T-helper 2 cell treated with Interferon-gamma antibody and Interleukin-4, amounts not matched to agents 100 ng/mL and 5 ng/mL, for 36 hours (primary cell): ENCODE measurements around the gene SRGAP2B. TPM values are rescaled to one million over a fixed set of nuclear protein-coding genes. Genes with fewer than 3 reads are reported as not detected.
"Not testable (repeated sequence)": the region's sequence is repeated elsewhere in the genome, so short reads cannot be mapped to it uniquely, and the experiment has no call there.

Source experiments
- intact Hi-C: fragments of 100-400 bp; cut with micrococcal nuclease; formaldehyde crosslinking; loops from one replicate; pipeline ENCODE4 v1.15.1; 2023
- total RNA-seq: library from RNA; stranded (reverse); gene quantifications from 2 replicates; pipeline ENCODE4 v1.2.3, GENCODE V29; 2022

Gene SRGAP2B
- total RNA-seq, 1 donor from 2014 or later = 32.7 TPM

GRCh38 chr1:145082483-145083255, 12.5 kb downstream of the SRGAP2B start:
- intact Hi-C loops = not testable (repeated sequence)

DNA sequence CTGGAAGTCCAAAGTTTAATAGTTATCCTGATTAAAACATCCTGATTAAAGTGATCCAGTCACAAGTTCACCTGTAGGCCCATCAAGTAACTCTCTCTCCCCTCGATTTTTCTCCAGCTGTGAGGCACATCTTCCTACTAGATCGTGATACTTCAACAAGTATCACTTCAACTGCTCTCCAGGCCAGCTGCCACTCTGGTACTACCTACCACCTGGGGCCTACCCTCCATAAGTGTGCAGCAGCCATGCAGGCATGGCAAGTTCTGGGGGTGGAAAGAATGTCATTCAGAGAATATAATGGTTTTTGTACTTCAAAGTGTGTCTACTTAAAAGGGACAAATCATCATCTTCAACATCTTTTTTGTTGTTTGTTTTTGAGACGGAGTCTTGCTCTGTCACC, 14.9 kb downstream of the SRGAP2B start:
- intact Hi-C loops = not testable (repeated sequence)

- intact Hi-C loops = not testable (repeated sequence)
Measured at GRCh38 chr1:145079737-145080136, 15.4 kb downstream of the SRGAP2B start.

DNA sequence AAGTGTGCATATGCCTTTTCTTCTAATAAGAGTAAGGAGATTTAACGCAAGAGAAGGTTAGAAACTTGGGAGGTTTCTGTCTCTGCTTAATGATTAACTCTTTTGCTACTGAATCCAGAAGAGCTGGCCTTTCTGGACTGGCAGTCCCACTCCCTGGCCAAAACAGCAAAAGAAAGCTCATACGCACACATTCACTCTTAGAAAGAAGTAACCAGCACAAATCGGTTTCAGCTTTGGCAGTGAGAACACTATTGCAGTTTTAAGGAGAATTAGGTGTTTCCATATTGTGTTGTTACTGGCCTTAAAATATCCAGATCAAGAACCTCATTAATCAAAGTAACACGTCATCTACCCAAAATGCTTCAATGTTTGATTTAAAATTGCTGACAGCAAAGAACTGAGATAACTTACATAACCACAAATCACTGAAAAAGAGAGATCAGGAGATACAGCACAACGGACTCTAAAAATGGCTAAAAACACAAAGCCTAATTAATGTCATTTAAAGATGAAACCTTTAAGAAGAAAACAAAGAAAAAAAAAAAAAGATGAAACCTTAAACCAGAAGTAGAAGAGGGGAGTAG, 16.2 kb downstream of the SRGAP2B start:
- intact Hi-C loops = not testable (repeated sequence)

DNA sequence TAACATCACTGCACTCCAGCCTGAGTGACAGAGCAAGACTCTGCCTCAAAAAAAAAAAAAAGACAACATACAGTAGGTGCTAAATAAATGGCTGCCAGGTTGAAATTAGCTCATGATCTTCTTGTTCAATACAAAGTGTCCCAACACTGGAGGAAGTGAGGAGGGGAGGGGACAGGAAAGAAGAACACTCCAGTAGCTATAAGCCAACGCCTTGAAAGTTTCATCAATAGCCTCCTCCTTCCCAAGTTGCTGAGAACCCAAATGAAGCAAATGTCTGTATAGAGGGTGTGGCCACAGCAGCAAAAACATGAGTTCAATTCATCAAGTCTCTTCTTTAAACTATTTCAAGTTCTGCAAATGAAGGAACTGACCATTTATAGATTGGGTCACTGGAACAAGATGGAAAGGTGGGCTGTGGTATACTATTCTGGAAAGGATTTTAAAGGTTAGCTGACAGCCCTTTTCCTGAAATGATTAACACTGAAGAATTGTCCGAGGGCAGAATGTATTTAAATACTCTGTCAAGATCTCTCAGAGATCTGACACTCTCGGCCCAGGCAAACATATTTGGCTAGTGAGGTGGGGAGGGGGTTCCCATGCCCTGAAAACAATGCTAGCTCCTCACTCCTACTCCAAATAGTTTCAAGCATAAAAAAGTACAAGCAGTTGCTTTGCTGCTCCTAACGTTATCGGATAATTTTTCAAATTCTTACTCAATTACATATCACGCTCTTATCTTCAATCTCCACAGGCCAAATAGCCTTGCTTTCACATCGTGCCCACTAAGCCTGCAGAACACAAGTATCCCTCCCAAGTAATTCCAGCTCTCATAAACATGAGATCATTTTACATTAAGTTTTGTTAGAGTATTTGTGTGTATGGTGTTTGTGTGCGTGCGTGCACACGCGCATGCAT, 17.0 kb downstream of the SRGAP2B start:
- intact Hi-C loops = not testable (repeated sequence)

- intact Hi-C loops = not testable (repeated sequence)
Measured at GRCh38 chr1:145076877-145077276, 18.3 kb downstream of the SRGAP2B start.

- intact Hi-C loops = not testable (repeated sequence)
Measured at GRCh38 chr1:145074021-145074559, 21.0 kb downstream of the SRGAP2B start.

- intact Hi-C loops = not testable (repeated sequence)
Measured at GRCh38 chr1:145071569-145071968, 23.6 kb downstream of the SRGAP2B start.

DNA sequence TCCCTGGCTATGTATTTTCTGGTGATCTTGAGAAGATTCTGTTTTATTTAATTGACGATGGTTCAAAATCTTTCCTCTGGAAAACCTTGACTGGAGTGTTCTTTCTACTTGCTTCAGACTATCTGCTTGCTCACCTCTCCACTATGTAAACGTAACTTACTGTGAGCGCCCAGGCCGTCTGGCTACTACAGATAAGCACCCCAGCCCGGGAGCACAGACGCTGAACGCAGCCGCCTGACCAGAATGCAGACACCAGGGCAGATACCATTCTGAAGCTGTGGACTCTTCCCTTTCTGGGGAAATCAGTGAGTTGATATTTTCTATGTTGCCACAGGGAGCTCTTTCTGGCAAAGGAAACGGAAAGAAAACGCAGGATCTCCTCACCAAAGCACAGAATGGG, 28.6 kb downstream of the SRGAP2B start:
- intact Hi-C loops = not testable (repeated sequence)

- intact Hi-C loops = not testable (repeated sequence)
Measured at GRCh38 chr1:145065194-145065826, 29.8 kb downstream of the SRGAP2B start.

DNA sequence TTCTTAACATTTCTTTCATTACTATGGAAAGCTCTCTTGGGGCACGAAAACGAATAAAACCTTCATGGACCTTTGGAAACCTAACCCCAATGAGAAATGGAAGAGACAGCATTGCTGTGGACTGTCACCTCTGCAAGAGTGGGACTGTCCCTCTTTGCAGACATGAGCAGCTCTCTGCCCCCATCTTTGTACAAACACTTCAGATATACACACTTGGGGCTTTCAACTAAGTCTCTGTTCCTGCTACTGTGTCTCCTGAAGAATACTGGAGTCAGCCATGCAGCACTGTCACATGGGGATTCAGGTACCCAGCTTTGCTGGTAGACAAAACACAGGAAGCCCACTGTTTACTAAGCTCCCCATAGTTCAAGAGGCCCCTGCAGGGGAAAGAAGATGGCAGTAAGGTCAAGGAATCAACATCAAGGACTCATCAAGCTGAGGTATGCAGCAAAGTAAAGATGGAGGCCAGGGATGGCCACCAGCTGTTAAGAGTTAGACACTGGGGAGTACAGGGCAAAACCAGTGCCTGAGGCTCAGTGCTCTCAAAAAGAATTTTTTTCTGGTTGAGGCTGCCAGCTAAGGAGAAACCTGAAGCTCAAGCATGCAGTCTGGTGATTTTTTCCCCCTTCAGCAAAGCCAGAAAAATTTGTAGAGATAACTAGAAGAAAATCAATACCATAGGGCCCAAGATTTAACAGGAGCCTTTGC, 31.0 kb downstream of the SRGAP2B start:
- intact Hi-C loops = not testable (repeated sequence)

DNA sequence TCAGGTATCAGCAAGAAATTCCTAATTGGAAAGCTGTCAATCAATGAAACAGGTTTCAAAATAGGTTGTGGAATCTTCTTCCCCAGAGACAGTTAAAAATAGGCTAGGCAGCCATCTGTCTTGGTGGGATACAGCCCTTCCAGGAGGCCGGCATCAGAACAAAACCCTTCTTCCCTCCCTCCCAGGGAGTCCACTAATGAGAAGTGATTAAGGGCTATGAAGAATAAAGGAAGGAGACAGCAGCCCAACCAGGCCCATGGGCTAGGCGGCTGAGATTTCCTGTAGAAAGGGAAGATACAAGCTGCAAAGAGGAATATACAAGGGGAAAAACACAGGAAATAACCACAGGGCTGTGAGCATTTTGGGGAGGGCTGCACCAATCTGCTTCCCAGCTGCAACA, 31.8 kb downstream of the SRGAP2B start:
- intact Hi-C loops = not testable (repeated sequence)

DNA sequence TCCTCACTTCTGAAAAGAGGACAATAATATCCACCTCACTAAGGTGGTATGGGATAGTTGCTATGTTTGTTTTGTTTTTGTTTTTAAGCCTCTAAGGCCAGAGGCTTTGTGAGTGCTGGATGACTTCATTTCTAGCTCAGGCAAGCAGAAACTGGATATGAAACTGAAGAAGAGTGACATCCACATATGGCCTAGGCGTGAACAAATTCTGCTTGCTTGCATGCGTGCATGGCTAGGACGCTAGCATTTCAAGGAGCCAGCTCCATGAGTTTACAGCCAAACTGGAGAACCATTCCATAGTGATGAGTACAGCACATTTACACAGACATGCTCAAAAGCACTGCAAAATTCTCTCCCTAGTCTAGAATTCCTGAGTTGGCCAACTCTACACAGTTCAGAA, 36.9 kb downstream of the SRGAP2B start:
- intact Hi-C loops = not testable (repeated sequence)

DNA sequence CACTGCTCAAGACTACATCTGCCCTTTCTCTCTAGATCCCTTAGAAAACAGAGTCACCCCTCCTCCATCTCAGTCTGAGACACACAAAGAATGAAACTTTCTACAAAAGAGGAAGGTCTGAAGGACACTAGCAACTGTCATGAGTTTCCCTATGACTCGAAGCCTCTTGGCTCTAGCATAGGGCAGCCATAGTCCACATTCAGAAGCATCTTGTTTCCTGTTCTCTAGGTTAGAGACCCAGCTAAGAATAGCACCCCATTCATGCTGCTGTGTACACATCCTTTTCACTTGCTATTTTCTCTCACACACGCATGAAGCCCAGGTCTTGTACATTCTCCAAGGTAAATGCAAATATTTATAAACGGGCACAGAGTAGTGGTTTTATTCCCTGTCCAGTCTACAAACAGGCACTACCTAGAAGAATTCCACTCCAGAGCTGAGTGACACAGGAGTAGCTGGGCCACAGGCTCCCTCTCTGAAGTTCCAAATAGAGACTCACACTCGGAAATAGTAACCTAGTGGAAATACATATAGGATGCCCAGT, 39.8 kb downstream of the SRGAP2B start:
- intact Hi-C loops = not testable (repeated sequence)

- intact Hi-C loops = not testable (repeated sequence)
Measured at GRCh38 chr1:145053428-145053827, 41.7 kb downstream of the SRGAP2B start.

GRCh38 chr1:145052019-145052776, 42.9 kb downstream of the SRGAP2B start:
- intact Hi-C loops = not testable (repeated sequence)

DNA sequence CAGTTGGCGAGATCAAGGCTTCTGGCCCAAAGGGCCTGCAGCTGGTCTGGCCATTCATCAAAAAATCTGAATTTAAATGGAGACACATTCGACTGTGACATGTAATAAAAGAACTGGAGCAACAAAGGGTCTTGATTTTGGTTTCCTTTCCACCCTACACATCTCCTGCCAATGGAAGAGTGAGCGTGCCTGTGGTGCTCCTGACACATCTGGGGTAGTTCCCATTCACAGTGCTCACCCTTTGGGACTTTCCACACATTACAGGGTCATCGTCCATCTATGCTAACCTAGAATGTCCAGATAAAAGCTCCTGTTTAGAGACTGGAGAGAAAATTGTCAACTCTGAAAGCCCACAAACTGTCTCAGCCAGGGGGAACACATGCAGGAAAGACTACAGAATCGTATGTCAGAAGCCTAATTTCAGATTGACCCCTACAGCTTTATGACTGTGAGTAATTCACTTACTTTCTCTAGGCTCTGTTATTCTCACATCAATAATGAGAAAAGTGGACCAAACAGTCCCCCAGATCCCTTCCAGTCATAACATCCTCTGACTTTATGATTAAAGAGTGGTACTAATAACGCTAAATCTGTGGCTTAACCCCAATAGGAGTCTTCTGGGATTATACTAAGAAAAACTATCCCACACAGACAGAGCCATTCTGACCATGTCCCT, 46.8 kb downstream of the SRGAP2B start:
- intact Hi-C loops = not testable (repeated sequence)

DNA sequence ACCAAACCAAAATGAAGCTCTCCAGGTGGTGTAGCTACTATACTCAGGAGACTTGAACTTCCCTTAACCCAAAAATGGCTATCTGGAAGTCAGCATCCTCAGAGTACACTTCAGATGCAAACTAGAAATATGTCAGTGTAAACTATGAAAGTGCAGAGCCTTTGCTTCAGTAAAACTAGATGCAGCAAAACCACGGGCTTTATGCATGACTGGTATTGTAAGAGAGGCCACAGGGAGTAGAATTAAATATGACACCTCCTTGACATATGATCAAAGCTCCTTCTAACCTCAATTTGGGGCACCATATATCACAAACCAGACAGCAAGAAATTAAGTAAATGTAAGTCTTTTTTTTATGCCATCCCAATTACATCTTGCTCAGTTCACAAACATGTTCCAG, 47.6 kb downstream of the SRGAP2B start:
- intact Hi-C loops = not testable (repeated sequence)
